Activated CD4-positive, alpha-beta T cell treated with anti-CD3 and anti-CD28 coated beads, Interleukin-2, amount 50 U/mL, for 24 hours (primary cell): ENCODE data around the gene IL6R.

Experiments used
- DNase-seq, 2 donors: peaks; one replicate each; pipeline ENCODE4 v3.0.0-alpha.2; 2020; ENCODE audit warnings: low read depth in 1 of 2, low spot score in 1 of 2

The IL6R gene

GRCh38 chr1:154423988-154424326, 18.8 kb downstream of the IL6R start:
- DNase-seq: no peak

GRCh38 chr1:154425172-154425571, 20.0 kb downstream of the IL6R start:
- no peak for DNase-seq

- no peak for DNase-seq
Measured at GRCh38 chr1:154427173-154428139, 22.3 kb downstream of the IL6R start.

- DNase-seq: no peak
Measured at GRCh38 chr1:154429118-154429517, 24.0 kb downstream of the IL6R start.

GRCh38 chr1:154429841-154430611, 24.9 kb downstream of the IL6R start:
- DNase-seq: no peak

GRCh38 chr1:154430903-154431302, 25.8 kb downstream of the IL6R start:
- DNase-seq: no peak

GRCh38 chr1:154431586-154432373, 26.6 kb downstream of the IL6R start:
- DNase-seq: peak in 1 of 2 donors; percentile 35

- peak in 1 of 2 donors; percentile 28 for DNase-seq
Measured at GRCh38 chr1:154433161-154433764, 28.1 kb downstream of the IL6R start.

- no peak for DNase-seq
Measured at GRCh38 chr1:154434346-154435085, 29.4 kb downstream of the IL6R start.

- DNase-seq: no peak
Measured at GRCh38 chr1:154435599-154436200, 30.6 kb downstream of the IL6R start.

- DNase-seq: no peak
Measured at GRCh38 chr1:154436433-154436832, 31.3 kb downstream of the IL6R start.

GRCh38 chr1:154440036-154440804, 35.1 kb downstream of the IL6R start:
- no peak for DNase-seq

GRCh38 chr1:154441241-154441888, 36.2 kb downstream of the IL6R start:
- DNase-seq: no peak

GRCh38 chr1:154442006-154442740, 37.0 kb downstream of the IL6R start:
- DNase-seq: no peak

GRCh38 chr1:154443274-154444013, 38.3 kb downstream of the IL6R start:
- DNase-seq: no peak

- peak in 1 of 2 donors; percentile 30 for DNase-seq
Measured at GRCh38 chr1:154445040-154445472, 39.9 kb downstream of the IL6R start.

- no peak for DNase-seq
Measured at GRCh38 chr1:154446292-154446691, 41.1 kb downstream of the IL6R start.
